HFFc6 (cell line): ENCODE data around the gene RHOXF2B. TPM values are rescaled to one million over a fixed set of nuclear protein-coding genes. Genes with fewer than 3 reads are reported as not detected.
"Not testable (repeated sequence)": the region's sequence is repeated elsewhere in the genome, so short reads cannot be mapped to it uniquely, and the experiment has no call there.

Experiments used
- DNase-seq: peaks from one replicate; pipeline ENCODE4 v3.0.0-alpha.2; 2018
- H3K27ac Mint-ChIP-seq: 2 replicates; pipeline ENCODE4 v1.8.0; 2020; ENCODE audit warnings: mild to moderate bottlenecking, mixed read lengths
- H3K27me3 Mint-ChIP-seq: 2 replicates; pipeline ENCODE4 v1.8.0; 2021; ENCODE audit warnings: mild to moderate bottlenecking, moderate library complexity, mixed read lengths; ENCODE audit not compliant: insufficient read depth
- H3K36me3 Mint-ChIP-seq: 2 replicates; pipeline ENCODE4 v1.8.0; 2021; ENCODE audit warnings: low read depth, mixed read lengths
- H3K4me1 Mint-ChIP-seq: 2 replicates; pipeline ENCODE4 v1.8.0; 2020; ENCODE audit warnings: low read depth, mixed read lengths
- H3K4me3 Mint-ChIP-seq: 2 replicates; pipeline ENCODE4 v1.8.0; 2020; ENCODE audit warnings: mild to moderate bottlenecking, moderate library complexity, mixed read lengths
- H3K9me3 Mint-ChIP-seq: 2 replicates; pipeline ENCODE4 v1.8.0; 2020; ENCODE audit warnings: mild to moderate bottlenecking, mixed read lengths
- long read RNA-seq: library from polyadenylated mRNA; unstranded; transcript quantifications from one replicate; pipeline ENCODE4 v2.0.0, GENCODE V29; 2019
- total RNA-seq, 6 experiments: library from RNA; stranded (reverse); fragmentation: NEBNext Ultra II Directional; extraction: Animal tissue kit (Norgen Biotek cat#: 25700); gene quantifications; 2 replicates in 1 of 6; 3 replicates in 5 of 6; pipeline ENCODE4 v1.2.3, GENCODE V29; 2021
- TF ChIP-seq, protein P1 (sequence below): fragments of 200-600 bp; sonication (generic); IDR thresholded peaks from 2 replicates; pipeline ENCODE4 v1.5.0; 2021; ENCODE audit warnings: antibody characterized with exemption, mild to moderate bottlenecking

The RHOXF2B gene
- not detected for total RNA-seq
- long read RNA-seq: 0 reads

DNA sequence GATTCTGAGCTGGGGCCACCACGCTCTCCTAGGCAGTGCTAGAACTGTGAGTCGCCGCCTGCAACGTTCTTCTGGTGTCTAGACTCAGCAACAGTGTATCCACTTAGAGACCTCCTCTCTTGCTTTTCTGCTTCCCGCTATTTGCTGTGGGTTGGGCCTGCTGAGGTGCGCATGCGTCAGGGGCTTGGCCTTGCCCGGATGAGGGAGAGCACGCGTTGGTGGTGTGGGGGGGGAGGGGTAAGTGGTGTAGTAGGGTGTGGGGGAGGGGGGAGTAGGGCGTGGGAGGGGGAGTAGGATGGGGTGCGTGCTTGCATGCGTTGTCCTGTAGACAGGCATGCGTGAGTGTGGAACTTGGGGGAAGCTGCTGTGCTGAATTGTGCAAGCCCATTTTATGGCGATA, at the start of gene RHOXF2B:
Gene RHOXF2B, minus strand, starts transcription at position 101 of the 400 bp plus-strand sequence. CDS start 138 bp downstream, outside the sequence.
- H3K36me3 Mint-ChIP-seq, DNase-seq, H3K27me3 Mint-ChIP-seq, H3K27ac Mint-ChIP-seq, H3K9me3 Mint-ChIP-seq, H3K4me1 Mint-ChIP-seq, H3K4me3 Mint-ChIP-seq: not testable (repeated sequence)

DNA sequence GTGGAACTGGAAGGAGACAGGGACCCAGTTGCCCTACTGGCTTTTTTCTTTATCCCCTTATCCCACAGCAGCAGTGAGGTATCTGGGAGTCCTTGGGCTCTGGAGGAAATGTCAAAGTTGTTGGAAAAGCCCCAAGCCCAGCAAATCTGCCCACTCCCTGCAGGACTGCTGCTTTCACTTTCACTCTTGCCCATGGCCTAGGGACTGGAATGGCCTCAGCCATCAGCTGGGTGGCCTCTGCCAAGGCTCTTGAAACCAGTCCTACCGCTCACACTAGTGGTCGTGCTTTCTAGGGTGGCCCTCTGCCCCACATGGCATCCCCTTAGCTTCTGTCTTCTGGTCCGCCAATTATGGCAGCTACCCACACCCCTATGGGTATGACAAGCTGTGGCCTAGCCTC, 48.0 kb upstream of the RHOXF2B start:
- Mint-ChIP-seq H3K27me3 (peaks cover 2% of the 10 kb centered on the region), H3K36me3 (no peaks in the 10 kb centered on the region), H3K27ac (no peak overlapping the region), H3K9me3 (no peaks in the 10 kb centered on the region), H3K4me1 (peaks cover 12% of the 10 kb centered on the region; the same call in 1 of the 2 replicates), H3K4me3 (peak overlapping the region; percentile 71)
- TF ChIP-seq, protein P1, sequence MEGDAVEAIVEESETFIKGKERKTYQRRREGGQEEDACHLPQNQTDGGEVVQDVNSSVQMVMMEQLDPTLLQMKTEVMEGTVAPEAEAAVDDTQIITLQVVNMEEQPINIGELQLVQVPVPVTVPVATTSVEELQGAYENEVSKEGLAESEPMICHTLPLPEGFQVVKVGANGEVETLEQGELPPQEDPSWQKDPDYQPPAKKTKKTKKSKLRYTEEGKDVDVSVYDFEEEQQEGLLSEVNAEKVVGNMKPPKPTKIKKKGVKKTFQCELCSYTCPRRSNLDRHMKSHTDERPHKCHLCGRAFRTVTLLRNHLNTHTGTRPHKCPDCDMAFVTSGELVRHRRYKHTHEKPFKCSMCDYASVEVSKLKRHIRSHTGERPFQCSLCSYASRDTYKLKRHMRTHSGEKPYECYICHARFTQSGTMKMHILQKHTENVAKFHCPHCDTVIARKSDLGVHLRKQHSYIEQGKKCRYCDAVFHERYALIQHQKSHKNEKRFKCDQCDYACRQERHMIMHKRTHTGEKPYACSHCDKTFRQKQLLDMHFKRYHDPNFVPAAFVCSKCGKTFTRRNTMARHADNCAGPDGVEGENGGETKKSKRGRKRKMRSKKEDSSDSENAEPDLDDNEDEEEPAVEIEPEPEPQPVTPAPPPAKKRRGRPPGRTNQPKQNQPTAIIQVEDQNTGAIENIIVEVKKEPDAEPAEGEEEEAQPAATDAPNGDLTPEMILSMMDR: no peak
- DNase-seq: no peak

DNA sequence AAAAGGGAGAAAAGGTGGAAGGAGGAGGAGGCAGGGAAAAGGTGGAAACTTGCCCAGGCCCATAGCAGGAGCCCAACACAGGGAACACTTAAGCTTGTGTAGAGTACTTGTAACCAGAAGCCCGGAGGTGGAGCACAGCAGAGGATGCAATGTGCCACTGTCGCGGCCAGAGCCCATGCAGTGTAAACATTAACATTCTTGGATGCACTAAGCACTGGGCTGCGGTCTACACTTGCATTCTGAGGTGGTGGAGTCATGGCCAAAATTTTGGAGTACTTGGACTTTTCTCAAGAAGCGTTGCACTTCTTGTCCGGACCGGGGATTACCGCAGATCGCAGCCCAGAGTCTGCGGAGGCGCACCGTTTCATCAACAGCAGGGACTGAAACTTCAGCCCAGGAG, 42.7 kb upstream of the RHOXF2B start:
- DNase-seq: peak; percentile 0

DNA sequence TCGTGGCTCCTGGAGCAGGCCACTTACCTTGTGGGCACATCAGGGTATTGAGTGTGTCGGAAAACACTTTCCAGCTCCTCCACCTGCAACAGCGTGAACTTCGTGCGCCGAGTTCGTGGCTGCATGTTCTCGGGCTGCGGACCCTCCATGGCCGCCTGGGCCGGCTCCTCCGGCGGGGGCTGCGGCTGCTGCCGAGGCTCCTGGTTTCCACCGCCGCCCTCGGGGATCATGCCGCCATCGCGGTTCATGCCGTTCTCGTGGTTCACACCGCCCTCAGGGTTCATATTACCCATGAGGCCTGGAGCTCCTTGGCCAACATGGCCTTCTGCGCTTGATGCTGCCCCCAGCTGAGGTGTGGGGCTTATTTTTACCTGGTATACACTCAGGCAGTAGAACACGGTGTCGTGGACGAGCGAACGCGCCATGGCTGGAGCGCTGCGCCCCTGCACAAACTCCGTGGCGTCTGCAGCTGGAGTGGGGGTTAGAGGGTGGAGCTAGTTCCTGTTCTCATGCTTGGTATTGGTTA, 38.0 kb upstream of the RHOXF2B start, which contains the start of gene RHOXF1:
Gene RHOXF1, minus strand, starts transcription at position 476 of the 526 bp plus-strand sequence. Its CDS starts 51 bp downstream, at position 425.
- DNase-seq: no peak
- TF ChIP-seq, protein P1: no peak
- Mint-ChIP-seq H3K4me1 (peaks cover 20% of the 10 kb centered on the region), H3K9me3 (no peaks in the 10 kb centered on the region), H3K27ac (no peak within 1 kb of the TSS), H3K27me3 (peaks cover 3% of the 10 kb centered on the region), H3K4me3 (no peak within 1 kb of the TSS), H3K36me3 (no peaks in the 10 kb centered on the region)

More for the DNA sequence above, 42.7 kb upstream of the RHOXF2B start:
- no peaks in the 10 kb centered on the region for H3K9me3 Mint-ChIP-seq
- H3K4me3 Mint-ChIP-seq: peak overlapping the region; percentile 62; the same call in 1 of the 2 replicates
- no peaks in the 10 kb centered on the region; the same call in 1 of the 2 replicates for H3K27me3 Mint-ChIP-seq
- H3K4me1 Mint-ChIP-seq: peaks cover 12% of the 10 kb centered on the region; the same call in 1 of the 2 replicates
- no peaks in the 10 kb centered on the region for H3K36me3 Mint-ChIP-seq
- no peak overlapping the region for H3K27ac Mint-ChIP-seq
- TF ChIP-seq, protein P1: no peak

DNA sequence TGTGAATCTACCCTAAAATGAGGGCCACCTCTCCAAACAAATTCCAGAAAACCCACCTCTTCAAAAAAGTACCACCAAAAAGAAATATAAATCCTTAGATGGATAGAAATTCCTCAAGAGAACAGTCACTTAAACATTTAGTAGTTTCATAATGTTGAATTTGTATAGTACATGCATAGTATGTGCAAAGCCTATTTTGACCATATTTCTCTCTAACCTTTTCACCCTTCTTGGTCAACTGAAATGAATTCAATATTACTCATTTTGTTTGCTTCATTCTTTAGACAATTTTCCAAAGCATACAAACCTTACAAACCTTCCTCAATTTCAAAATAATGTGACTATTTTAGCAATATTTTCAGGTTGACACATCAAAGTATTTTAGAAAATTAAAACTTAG, 34.1 kb upstream of the RHOXF2B start:
- Mint-ChIP-seq H3K27me3 (peaks cover 3% of the 10 kb centered on the region; the same call in 1 of the 2 replicates), H3K4me1 (peaks cover 12% of the 10 kb centered on the region; the same call in 1 of the 2 replicates), H3K9me3 (no peaks in the 10 kb centered on the region), H3K36me3 (no peaks in the 10 kb centered on the region), H3K27ac (no peak overlapping the region), H3K4me3 (no peak overlapping the region)
- DNase-seq: no peak
- TF ChIP-seq, protein P1: no peak

DNA sequence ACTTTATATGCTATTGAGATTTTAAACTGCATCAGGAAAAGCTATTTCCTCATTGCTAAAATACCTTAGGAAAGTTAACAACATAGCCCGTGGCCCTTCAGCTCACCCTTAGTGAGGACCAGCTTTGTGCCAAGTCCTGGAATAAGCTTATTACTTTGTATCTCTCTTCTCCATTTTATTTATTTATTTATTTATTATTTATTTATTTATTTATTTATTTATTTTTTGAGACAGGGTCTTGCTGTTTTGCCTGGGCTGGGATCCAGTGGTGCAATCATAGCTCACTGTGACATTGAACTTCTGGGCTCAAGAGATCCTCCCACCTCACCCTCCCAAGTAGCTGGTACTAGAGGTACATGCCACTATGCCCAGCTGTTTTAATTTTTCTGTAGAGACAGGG, 31.9 kb upstream of the RHOXF2B start:
- H3K9me3 Mint-ChIP-seq: no peaks in the 10 kb centered on the region
- peaks cover 1% of the 10 kb centered on the region; the same call in 1 of the 2 replicates for H3K27me3 Mint-ChIP-seq
- H3K4me3 Mint-ChIP-seq: no peak overlapping the region
- H3K4me1 Mint-ChIP-seq: peaks cover 12% of the 10 kb centered on the region; the same call in 1 of the 2 replicates
- no peak for DNase-seq
- no peaks in the 10 kb centered on the region for H3K36me3 Mint-ChIP-seq
- TF ChIP-seq, protein P1: no peak
- no peak overlapping the region for H3K27ac Mint-ChIP-seq

DNA sequence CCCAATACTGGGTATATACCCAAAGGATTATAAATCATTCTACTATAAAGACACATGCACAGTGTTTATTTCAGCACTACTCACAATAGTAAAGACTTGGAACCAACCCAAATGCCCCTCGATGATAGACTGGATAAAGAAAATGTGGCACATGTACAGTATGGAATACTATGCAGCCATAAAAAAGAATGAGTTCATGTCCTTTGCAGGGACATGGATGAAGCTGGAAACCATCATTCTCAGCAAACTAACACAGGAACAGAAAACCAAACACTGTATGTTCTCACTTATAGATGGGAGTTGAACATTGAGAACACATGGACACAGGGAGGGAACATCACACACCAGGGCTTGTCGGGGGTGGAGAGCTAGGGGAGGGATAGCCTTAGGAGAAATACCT, 27.2 kb upstream of the RHOXF2B start:
- not testable (repeated sequence) for H3K4me1 Mint-ChIP-seq, DNase-seq, H3K27me3 Mint-ChIP-seq, H3K9me3 Mint-ChIP-seq, H3K27ac Mint-ChIP-seq, H3K36me3 Mint-ChIP-seq, H3K4me3 Mint-ChIP-seq

DNA sequence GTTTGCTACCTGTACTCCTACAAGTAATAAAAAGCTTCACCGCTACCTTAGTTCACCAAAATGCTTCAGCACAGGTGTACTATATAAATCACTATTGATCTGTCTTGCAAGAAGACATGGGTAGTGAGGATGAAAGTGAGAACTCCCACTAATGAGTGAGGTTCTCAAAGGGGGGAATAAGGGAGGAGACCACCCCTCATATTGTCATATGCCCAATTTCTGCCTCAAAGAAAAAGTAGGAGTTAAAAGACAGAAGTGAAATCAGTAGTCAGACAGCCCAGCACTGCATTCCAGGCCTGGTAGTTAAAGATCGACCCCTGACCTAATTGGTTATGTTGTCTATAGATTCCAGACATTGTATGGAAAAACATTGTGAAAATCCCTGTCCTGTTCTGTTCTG, 23.6 kb upstream of the RHOXF2B start:
- DNase-seq, H3K27me3 Mint-ChIP-seq, H3K9me3 Mint-ChIP-seq, H3K4me1 Mint-ChIP-seq, H3K27ac Mint-ChIP-seq, H3K4me3 Mint-ChIP-seq, H3K36me3 Mint-ChIP-seq: not testable (repeated sequence)
